ENCODE measurements around the gene SRPK3. TPM values are rescaled to one million over a fixed set of nuclear protein-coding genes. Genes with fewer than 3 reads are reported as not detected.

The SRPK3 gene
- polyA plus RNA-seq, 6 donors from 2014 or later = 0.08 TPM; not detected in 5

DNA sequence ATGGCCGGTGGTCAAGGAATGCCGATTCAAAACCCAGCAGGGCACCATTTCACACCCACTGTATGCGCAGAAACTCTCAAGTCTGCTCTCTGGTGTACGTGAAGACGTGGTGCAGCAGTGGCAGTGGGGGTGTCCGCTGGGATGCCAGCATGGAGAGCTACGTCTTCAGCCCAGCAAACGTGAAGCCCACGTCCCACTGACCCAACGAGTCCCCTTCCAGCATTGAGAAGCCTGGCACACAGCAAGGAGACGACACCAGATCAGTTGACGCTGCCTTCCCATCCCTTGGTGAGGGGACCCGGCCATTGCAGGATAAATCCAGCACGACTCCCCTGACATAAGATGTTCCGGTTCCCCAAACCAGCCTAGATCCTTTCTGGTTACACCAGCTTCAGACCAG lies 19.0 kb upstream of the SRPK3 start:
- Mint-ChIP-seq H3K27me3 (peaks cover 0 to 6% (median 0%) of the 10 kb centered on the region in 3 donors), H3K4me1 (peaks cover 20 to 26% (median 23%) of the 10 kb centered on the region in 3 donors), H3K27ac (no peak overlapping the region), H3K4me3 (no peak overlapping the region), H3K9me3 (peaks cover 0 to 3% (median 0%) of the 10 kb centered on the region in 7 donors), H3K36me3 (no peaks in the 10 kb centered on the region)
- DNase-seq (no peak), ATAC-seq (ENCODE audit: low read depth in 2 of 2) (no peak)

DNA sequence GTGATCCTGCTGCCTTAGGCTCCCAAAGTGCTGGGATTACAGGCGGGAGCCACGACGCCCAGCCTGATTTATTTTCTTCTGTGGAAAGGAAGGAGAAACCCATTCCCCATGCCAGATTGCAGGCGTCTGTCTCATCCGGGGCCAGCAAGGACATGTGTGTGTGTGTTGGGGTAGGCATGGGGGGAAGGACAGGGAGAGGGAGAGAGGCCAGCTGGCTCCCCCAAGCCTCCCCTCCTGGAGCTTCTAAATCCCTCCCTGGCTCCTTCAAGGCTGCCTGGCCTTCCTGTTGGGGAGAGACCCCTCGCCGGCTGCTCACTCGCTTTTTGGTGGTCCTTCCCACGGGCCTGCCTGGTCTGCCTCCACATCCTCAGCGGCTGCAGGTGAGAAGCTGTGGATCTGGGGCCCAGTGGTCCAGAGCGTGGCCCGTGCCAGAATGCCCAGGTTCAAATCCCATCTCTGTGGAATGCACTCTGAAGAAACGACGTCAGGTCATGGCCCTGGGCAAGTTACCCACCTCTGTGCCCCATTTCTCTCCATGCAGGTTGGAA lies 18.1 kb upstream of the SRPK3 start:
- no peak for ATAC-seq (ENCODE audit: low read depth in 2 of 2)

DNA sequence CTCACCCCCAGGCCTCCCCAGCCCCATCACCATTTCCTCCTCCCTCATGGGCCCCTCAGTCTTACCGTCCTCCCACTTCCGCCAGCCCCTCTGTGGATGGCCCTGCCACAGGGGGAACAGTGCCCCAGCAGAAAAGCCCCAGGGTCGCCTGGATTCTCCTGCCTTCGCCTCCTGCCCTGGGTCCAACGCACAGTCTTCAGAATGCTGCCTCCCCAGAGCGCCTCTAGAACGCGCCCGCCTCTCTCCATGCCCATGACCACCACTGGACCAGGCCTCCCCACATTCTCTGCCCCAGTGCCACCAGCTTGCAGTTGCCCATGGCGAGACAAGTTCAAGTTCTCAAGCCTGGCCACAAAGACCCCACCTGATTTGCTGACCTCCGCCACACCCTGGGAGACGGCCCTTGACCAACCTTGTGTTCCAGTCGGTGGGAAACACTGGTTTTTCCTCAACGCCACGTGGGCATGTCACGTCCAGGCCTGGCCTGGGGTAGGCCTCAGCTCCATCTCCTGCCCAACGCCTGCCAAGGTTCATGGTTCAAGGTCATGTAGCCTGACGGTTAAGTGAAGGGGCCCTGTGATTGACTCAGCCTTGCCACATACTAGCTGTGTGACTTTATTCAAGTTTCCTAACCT lies 17.4 kb upstream of the SRPK3 start:
- H3K27me3 Mint-ChIP-seq = peaks cover 0 to 6% (median 0%) of the 10 kb centered on the region in 3 donors
- peak overlapping the region in 1 of 8 donors; percentile 13 for H3K4me3 Mint-ChIP-seq
- peak overlapping the region in 2 of 6 donors; percentile 42 to 78 for H3K27ac Mint-ChIP-seq
- H3K4me1 Mint-ChIP-seq = peaks cover 15 to 28% (median 19%) of the 10 kb centered on the region in 3 donors
- DNase-seq (no peak), ATAC-seq (ENCODE audit: low read depth in 2 of 2) (no peak)
- H3K36me3 Mint-ChIP-seq = no peaks in the 10 kb centered on the region
- no peaks in the 10 kb centered on the region for H3K9me3 Mint-ChIP-seq

More for the DNA sequence above, 18.1 kb upstream of the SRPK3 start:
- Mint-ChIP-seq H3K4me3 (peak overlapping the region in 1 of 8 donors; percentile 42), H3K27me3 (peaks cover 0 to 6% (median 0%) of the 10 kb centered on the region in 3 donors), H3K4me1 (peaks cover 17 to 25% (median 23%) of the 10 kb centered on the region in 3 donors), H3K9me3 (peaks cover 0 to 1% (median 0%) of the 10 kb centered on the region in 7 donors), H3K27ac (no peak overlapping the region), H3K36me3 (no peaks in the 10 kb centered on the region)
- no peak for DNase-seq

DNA sequence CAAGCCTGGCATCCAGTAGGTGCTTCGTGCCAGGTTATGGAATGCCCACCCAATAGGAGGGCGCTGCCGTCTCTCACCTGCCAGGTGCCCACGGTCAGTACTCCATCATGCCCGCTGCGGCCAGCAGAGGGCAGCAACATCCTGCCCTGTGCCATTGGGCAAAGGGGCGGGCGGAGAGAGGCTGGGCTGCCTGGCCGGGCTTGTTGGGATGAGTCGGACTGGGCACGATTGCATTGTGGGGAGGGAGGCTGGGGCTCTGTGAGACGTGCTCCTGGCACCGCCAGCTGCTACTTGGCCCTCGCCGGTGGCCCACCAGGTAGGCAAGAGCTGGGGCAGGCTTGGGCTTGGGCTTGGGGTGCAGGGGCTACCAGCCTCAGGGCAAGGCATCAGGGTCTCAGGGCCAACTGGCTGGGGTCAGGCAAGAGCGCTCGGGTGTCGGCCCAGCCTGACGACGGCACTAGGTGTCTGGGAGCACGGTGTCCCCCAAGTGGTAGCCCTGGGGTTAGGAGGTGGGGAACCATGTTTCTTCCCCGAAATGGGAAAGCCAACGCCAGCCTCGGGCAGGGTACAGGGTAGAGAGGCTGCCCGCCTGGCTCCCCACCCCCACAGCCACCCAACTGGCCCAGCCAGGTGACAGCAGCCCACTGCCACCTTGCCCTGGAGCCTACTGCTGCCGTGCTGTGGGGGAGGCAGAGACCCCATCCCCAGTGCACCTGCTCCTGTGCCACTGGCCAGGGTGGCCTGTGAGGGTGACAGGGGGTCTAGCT lies 16.7 kb upstream of the SRPK3 start, which contains the start of gene PLXNB3:
Gene PLXNB3, plus strand, starts transcription at position 261 of the 767 bp plus-strand sequence. CDS start 1,287 bp downstream, outside the sequence.
- peak; percentile 88 to 89 for ATAC-seq (ENCODE audit: low read depth in 2 of 2)
- no peaks in the 10 kb centered on the region for H3K36me3 Mint-ChIP-seq
- peaks cover 0 to 6% (median 0%) of the 10 kb centered on the region in 3 donors for H3K27me3 Mint-ChIP-seq
- peak within 1 kb of the TSS in 2 of 8 donors; percentile 10 to 13 for H3K4me3 Mint-ChIP-seq
- DNase-seq = peak; percentile 67
- peaks cover 11 to 22% (median 12%) of the 10 kb centered on the region in 3 donors for H3K4me1 Mint-ChIP-seq
- no peaks in the 10 kb centered on the region for H3K9me3 Mint-ChIP-seq
- peak within 1 kb of the TSS in 2 of 6 donors; percentile 42 to 78 for H3K27ac Mint-ChIP-seq

DNA sequence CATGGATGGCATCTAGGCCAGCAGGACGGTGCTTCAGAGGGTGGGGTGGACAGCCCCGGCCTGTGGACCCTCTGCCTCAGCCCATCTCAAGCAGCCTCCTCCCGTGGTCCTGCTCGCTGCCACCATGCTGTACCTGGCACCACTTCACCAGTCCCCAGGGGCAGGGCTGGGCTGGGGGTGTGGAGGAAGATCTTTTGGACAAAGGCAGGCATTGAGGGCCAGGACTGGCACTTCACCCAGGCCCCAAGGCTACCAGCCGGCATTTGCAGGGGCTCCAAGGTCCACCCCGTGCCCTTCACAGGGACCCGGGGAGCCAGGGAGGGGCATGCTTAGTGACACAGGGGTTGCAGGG lies 16.1 kb upstream of the SRPK3 start:
- DNase-seq (no peak), ATAC-seq (ENCODE audit: low read depth in 2 of 2) (no peak)
- Mint-ChIP-seq H3K27ac (no peak overlapping the region), H3K36me3 (no peaks in the 10 kb centered on the region), H3K9me3 (no peaks in the 10 kb centered on the region), H3K27me3 (peaks cover 0 to 8% (median 0%) of the 10 kb centered on the region in 3 donors), H3K4me1 (peaks cover 11 to 22% (median 12%) of the 10 kb centered on the region in 3 donors), H3K4me3 (no peak overlapping the region)

DNA sequence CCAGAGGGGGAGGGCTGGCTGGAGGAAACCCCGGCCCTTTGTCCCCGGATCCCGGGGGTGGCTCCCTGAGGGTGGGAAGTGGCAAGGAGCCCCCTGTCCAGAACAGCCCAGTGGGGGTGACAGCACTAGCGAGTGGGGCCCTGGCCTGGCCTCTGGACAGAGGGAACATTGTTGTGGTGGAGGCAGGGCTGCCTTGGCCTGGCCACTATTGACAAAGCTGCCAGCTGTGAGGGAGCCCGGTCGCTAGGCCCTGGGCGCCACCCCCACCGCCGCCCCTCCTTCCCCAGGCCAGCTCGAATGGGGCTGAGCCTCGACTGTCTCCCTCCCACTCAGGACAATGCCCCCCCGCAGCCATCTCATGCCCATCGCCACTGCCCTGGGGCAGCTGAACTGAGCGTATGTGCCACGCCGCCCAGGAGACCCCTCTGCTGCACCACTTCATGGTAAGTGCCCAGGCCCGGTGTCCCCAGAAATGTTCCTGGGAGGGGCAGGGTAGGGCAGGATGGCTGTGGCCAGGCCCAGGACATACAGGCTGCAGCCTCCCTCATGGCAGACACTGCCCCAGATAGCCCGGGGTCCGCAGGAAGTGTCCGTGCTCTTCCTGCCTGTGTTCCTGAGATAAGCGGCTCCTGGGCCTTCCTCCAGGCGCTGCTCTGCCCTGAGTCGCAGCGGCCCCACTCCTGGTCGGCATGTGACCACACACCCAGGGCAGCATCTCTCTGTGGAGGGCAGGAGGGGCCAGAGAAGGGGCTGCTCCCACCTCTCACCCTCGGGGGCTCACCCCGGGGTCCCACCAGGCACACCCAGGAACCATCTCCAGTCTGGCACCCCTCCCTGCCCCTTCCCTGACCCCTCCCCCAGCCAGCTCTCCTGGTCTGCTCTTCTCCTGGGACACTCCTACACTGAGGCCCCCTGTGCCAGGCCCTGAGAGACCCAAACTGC lies 15.4 kb upstream of the SRPK3 start:
- H3K27ac Mint-ChIP-seq = no peak overlapping the region
- DNase-seq = no peak
- no peak for ATAC-seq (ENCODE audit: low read depth in 2 of 2)
- H3K9me3 Mint-ChIP-seq = no peaks in the 10 kb centered on the region
- peaks cover 11 to 22% (median 12%) of the 10 kb centered on the region in 3 donors for H3K4me1 Mint-ChIP-seq
- no peaks in the 10 kb centered on the region for H3K36me3 Mint-ChIP-seq
- H3K4me3 Mint-ChIP-seq = no peak overlapping the region
- H3K27me3 Mint-ChIP-seq = peaks cover 0 to 13% (median 0%) of the 10 kb centered on the region in 3 donors

DNA sequence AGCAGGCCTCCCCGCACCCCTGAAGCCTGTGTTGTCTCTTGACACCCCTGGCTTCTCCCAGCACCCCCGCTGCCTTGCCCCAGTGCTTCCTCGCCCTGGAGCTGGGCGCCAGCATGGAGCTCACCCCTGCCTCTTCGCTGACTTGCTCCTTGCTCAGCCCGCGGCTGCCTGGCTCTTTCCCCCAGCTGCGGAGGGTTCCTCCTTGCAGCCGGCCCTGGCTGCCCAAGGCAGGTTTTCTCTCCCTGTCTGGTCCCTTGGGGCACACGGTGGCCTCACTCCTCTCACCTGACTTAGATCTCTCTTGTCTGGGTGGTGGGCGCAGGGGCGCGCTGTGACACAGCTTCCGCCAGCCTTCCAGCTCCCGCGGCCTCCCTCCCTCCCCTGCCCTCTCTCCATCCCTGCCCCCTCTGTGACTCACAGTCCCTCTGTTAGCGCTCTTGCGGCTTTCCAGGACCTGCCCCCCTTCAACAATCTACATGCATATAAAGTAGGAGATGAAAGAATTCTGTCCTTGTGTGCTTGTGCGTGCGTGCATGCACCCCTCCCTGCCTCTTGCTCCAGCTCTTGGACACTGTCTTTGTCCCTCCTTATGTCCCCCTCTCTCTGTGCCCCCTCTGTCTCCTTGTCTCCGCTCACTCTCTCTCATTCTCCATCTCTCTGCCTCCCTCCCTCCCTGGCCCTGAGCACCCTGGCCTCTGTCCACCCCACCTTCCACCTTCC lies 14.6 kb upstream of the SRPK3 start:
- no peak for ATAC-seq (ENCODE audit: low read depth in 2 of 2)

DNA sequence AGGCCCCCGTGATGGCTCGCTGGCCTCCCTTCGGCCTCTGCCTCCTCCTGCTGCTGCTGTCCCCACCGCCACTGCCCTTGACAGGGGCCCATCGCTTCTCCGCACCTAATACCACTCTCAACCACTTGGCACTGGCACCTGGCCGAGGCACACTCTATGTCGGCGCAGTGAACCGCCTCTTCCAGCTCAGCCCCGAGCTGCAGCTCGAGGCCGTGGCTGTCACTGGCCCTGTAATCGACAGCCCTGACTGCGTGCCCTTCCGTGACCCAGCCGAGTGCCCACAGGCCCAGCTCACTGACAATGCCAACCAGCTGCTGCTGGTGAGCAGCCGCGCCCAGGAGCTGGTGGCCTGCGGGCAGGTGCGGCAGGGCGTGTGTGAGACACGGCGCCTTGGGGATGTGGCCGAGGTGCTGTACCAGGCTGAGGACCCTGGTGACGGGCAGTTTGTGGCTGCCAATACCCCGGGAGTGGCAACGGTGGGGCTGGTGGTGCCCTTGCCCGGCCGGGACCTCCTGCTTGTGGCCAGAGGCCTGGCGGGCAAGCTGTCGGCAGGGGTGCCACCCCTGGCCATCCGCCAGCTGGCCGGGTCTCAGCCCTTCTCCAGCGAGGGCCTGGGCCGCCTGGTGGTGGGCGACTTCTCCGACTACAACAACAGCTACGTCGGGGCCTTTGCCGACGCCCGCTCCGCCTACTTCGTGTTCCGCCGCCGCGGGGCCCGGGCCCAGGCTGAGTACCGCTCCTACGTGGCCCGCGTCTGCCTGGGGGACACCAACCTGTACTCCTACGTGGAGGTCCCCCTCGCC lies 13.8 kb upstream of the SRPK3 start:
- Mint-ChIP-seq H3K9me3 (no peaks in the 10 kb centered on the region), H3K4me1 (peaks cover 11 to 22% (median 12%) of the 10 kb centered on the region in 3 donors), H3K4me3 (no peak overlapping the region), H3K36me3 (no peaks in the 10 kb centered on the region), H3K27ac (no peak overlapping the region), H3K27me3 (peaks cover 0 to 13% (median 0%) of the 10 kb centered on the region in 3 donors)
- no peak for ATAC-seq (ENCODE audit: low read depth in 2 of 2)
- DNase-seq = no peak

More for the DNA sequence above, 14.6 kb upstream of the SRPK3 start:
- Mint-ChIP-seq H3K27me3 (peaks cover 0 to 13% (median 0%) of the 10 kb centered on the region in 3 donors), H3K36me3 (no peaks in the 10 kb centered on the region), H3K4me3 (peak overlapping the region in 1 of 8 donors; percentile 15), H3K27ac (no peak overlapping the region), H3K4me1 (peaks cover 11 to 22% (median 12%) of the 10 kb centered on the region in 3 donors), H3K9me3 (no peaks in the 10 kb centered on the region)
- no peak for DNase-seq

DNA sequence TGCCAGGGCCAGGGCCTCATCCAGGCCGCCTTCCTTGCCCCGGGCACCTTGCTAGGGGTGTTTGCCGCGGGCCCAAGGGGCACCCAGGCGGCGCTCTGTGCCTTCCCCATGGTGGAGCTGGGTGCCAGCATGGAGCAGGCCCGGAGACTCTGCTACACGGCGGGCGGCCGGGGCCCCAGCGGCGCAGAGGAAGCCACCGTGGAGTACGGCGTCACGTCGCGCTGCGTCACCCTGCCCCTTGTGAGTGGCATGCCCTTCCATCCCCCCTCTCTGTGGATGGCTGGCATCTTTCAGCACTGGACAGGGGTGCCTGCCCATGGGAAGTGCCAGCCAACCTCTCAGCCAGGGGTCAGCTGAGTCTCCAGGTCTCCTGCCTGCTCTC lies 13.2 kb upstream of the SRPK3 start:
- H3K9me3 Mint-ChIP-seq = no peaks in the 10 kb centered on the region
- DNase-seq (no peak), ATAC-seq (ENCODE audit: low read depth in 2 of 2) (no peak)
- H3K4me3 Mint-ChIP-seq = no peak overlapping the region
- no peak overlapping the region for H3K27ac Mint-ChIP-seq
- peaks cover 0 to 13% (median 0%) of the 10 kb centered on the region in 3 donors for H3K27me3 Mint-ChIP-seq
- no peaks in the 10 kb centered on the region for H3K36me3 Mint-ChIP-seq
- H3K4me1 Mint-ChIP-seq = peaks cover 11 to 22% (median 12%) of the 10 kb centered on the region in 3 donors

DNA sequence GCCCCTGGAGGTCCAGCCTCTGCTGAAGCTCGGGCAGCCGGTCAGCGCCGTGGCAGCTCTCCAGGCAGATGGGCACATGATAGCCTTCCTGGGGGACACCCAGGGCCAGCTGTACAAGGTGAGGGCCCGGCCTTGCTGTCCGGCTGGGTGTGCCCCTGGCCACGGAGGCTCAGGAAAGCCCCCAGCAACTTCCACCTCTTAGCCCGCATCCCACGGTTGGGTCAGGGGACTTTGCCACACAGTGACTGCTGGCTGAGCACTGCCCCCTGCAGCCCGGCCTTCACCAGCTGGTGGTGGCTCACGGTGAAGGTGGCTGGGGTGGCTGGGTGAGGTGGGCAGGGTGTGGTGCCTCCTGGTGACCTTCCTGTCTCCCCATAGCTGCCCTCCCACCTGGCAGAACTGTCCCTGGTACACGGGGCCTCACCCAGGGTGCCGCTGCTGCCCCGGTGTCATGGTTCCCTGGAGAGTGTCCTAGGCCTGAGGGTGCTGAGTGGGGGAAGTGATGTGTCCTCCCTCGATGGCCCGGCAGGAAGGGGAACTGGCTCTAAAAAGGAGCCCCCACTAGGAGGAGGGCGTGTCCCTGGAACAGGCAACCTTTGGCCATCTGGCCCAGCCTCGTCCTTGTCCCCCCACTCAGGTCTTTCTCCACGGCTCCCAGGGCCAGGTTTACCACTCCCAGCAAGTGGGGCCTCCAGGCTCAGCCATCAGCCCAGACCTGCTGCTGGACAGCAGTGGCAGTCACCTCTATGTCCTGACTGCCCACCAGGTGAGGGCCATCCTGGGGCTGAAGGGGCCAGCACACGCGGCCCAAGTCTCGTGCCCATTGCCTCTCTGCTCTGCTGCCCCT lies 12.3 kb upstream of the SRPK3 start:
- Mint-ChIP-seq H3K27me3 (peaks cover 0 to 13% (median 0%) of the 10 kb centered on the region in 3 donors), H3K9me3 (no peaks in the 10 kb centered on the region), H3K27ac (no peak overlapping the region), H3K36me3 (no peaks in the 10 kb centered on the region), H3K4me1 (peaks cover 9 to 22% (median 11%) of the 10 kb centered on the region in 3 donors), H3K4me3 (no peak overlapping the region)
- DNase-seq (no peak), ATAC-seq (ENCODE audit: low read depth in 2 of 2) (no peak)

Data from naive B cell (primary cell).